OCI-LY7 (cell line): ENCODE measurements around the gene PAK4.

Source experiments
- EZH2phosphoT487 ChIP-seq: fragments of 200-600 bp; sonication (generic); IDR thresholded peaks from 2 replicates; pipeline ENCODE4 v1.6.1; 2018; ENCODE audit warnings: low read depth, borderline replicate concordance, mild to moderate bottlenecking, mixed run types, antibody characterized with exemption, low read length, moderate library complexity, mixed read lengths
- TF ChIP-seq, protein P1 (sequence below): fragments of 200-600 bp; sonication (generic); conservative IDR thresholded peaks from 2 replicates; pipeline ENCODE4 v1.5.1; 2014; ENCODE audit warnings: mild to moderate bottlenecking, antibody characterized with exemption, low read length, moderate library complexity, mixed read lengths

DNA sequence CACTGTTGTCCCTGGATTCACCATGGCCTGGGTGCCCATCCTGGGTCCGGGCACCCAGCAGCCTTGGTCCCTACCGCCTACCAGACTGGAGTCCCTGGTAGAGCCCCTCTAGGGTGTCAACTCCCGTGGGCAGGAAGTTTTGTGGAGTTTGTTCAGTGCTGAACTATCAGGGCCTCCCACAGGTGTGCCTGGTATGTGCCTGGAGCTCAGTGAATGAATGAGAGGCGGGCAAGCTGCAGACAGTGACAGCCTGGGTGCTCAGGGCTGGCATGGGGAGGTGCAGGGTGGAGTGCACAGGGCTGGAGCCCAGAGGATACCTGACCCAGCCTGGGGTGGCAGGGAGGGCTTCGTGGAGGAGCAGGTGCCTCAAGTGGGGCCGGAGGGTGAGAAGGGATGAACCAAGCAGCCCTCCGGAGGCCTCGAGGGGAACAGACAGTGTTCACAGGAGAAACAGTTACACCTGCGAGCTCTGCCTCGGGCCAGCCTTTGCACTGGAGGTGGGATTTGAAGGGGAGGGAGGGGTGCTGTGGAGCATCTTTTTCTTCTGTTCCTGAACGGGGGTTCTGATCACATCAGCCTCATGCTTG lies 29.6 kb downstream of the PAK4 start:
- TF ChIP-seq, protein P1, sequence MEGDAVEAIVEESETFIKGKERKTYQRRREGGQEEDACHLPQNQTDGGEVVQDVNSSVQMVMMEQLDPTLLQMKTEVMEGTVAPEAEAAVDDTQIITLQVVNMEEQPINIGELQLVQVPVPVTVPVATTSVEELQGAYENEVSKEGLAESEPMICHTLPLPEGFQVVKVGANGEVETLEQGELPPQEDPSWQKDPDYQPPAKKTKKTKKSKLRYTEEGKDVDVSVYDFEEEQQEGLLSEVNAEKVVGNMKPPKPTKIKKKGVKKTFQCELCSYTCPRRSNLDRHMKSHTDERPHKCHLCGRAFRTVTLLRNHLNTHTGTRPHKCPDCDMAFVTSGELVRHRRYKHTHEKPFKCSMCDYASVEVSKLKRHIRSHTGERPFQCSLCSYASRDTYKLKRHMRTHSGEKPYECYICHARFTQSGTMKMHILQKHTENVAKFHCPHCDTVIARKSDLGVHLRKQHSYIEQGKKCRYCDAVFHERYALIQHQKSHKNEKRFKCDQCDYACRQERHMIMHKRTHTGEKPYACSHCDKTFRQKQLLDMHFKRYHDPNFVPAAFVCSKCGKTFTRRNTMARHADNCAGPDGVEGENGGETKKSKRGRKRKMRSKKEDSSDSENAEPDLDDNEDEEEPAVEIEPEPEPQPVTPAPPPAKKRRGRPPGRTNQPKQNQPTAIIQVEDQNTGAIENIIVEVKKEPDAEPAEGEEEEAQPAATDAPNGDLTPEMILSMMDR: no peak
- no peak for TF ChIP-seq EZH2phosphoT487
